Ectodermal cell (in vitro differentiated cells): ENCODE results near the gene CDK5RAP1.

ENCODE experiments used
- H3K27ac ChIP-seq: 2 replicates; pipeline ENCODE4 v1.7.0; 2013; ENCODE audit warnings: mild to moderate bottlenecking, low read depth, low read length; ENCODE audit not compliant: insufficient read depth, poor library complexity, severe bottlenecking
- H3K27me3 ChIP-seq: 2 replicates; pipeline ENCODE4 v1.7.0; 2013; ENCODE audit warnings: mild to moderate bottlenecking, low read length; ENCODE audit not compliant: insufficient read depth, control insufficient read depth, poor library complexity, severe bottlenecking
- H3K36me3 ChIP-seq: one replicate; pipeline ENCODE4 v1.7.0; 2013; ENCODE audit warnings: low read length; ENCODE audit not compliant: control insufficient read depth, insufficient read depth
- H3K4me1 ChIP-seq: one replicate; pipeline ENCODE4 v1.7.0; 2013; ENCODE audit warnings: low read length; ENCODE audit not compliant: control insufficient read depth, insufficient read depth
- H3K4me3 ChIP-seq: 2 replicates; pipeline ENCODE4 v1.7.0; 2013; ENCODE audit warnings: low read depth, low read length, control low read depth; ENCODE audit not compliant: insufficient read depth
- H3K9me3 ChIP-seq: 2 replicates; pipeline ENCODE4 v1.7.0; 2013; ENCODE audit warnings: mild to moderate bottlenecking, low read length, moderate library complexity; ENCODE audit not compliant: control insufficient read depth
- WGBS, 2 experiments: methylation state at CpG; one replicate each; pipeline ENCODE4 v1.1.7; 2013; ENCODE audit warnings: missing lambda C conversion rate in 2 of 2; 5-methylcytosine and 5-hydroxymethylcytosine counted together

CDK5RAP1 gene

DNA sequence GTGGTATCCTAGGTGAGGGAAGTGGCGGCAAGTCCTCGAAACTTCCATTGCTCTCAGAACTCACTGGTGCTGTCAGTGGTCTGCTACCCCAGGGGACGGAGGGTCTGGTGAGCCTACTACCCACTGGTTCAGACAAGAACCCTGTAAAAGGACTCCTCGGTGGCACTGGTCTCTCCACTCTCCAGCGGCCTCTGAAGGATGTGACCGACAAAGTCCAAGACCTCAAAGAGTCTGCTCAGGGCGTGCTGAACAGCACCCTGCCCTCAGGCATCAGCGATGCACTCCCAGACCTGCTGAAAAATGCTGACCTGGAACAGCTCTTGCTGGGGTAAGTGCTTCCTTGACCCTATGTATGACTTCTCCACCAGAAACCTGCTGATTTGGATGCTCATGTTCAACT is 51.8 kb downstream of the CDK5RAP1 start:
- Histone ChIP-seq H3K27ac (no peak overlapping the region), H3K4me1 (peaks cover 3% of the 10 kb centered on the region), H3K4me3 (no peak overlapping the region), H3K27me3 (no peaks in the 10 kb centered on the region), H3K36me3 (peaks cover 3% of the 10 kb centered on the region), H3K9me3 (no peaks in the 10 kb centered on the region)
- 95 to 97% methylated on average over 8 of the region's 8 CpGs for WGBS, 2 experiments

DNA sequence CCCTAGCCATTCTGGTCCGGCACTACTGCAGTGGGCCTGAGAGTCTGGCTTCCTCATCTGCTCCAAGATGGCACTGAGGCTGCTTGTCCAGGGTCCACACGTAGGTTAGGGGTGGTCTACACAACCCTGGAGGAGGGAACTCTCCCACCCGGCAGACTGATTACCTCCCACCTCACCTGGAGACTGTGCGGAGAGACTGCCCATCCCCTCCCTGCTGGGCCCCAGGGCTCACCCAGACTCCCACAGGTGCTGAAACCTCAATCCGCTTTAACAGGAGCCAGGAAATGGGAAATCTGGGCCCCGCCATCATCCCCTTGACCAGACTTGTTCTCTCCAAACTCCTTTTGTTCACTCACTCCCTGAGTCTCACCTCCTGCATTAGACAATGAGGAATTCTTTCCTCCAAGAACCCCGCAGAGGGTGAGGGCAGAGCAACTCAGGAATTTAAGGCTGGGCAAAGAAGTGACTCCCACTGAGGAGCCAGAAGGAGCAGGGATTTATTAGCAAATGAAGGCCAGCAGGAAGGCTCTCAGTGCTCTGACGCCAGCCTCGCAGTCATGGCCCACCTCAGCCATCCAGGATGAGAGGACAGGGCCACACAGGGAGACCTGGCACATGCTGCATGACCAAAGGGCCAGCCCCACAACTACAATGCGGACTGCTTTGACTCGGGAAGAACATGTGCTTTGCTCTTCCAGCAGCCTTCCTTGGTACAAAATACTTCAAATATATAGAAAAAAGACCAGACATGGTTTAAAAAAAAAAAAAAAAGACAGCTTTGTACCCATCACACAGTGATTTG is 53.0 kb downstream of the CDK5RAP1 start:
- Histone ChIP-seq H3K4me3 (no peak overlapping the region), H3K27ac (no peak overlapping the region), H3K9me3 (no peaks in the 10 kb centered on the region), H3K4me1 (peaks cover 3% of the 10 kb centered on the region), H3K27me3 (no peaks in the 10 kb centered on the region), H3K36me3 (peaks cover 3% of the 10 kb centered on the region)
- WGBS, 2 experiments, result 61 to 63% methylated on average over 11 of the region's 11 CpGs

DNA sequence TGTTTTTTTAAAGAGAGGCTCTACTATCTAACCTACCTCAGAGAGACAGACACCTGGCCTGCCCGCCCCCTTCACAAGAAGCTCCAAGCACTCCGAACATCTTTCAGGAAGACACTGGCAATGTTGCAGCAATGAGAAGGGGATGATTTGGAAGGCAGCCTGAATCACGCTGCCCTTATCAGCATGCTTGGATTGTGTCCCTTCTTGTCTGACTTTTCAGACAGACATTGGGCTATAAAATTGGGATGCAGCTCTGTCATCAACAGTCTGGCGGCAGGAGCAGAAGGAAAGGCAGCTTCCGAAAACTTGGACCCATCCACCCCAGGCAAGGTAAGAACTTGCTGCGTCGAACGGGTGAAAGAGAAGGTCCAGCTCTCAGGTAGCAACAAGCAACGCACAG is 56.0 kb downstream of the CDK5RAP1 start:
- Histone ChIP-seq H3K4me3 (no peak overlapping the region), H3K9me3 (no peaks in the 10 kb centered on the region), H3K27ac (no peak overlapping the region), H3K36me3 (no peaks in the 10 kb centered on the region), H3K27me3 (no peaks in the 10 kb centered on the region), H3K4me1 (peaks cover 3% of the 10 kb centered on the region)
- 94 to 95% methylated on average over 9 of the region's 9 CpGs for WGBS, 2 experiments

DNA sequence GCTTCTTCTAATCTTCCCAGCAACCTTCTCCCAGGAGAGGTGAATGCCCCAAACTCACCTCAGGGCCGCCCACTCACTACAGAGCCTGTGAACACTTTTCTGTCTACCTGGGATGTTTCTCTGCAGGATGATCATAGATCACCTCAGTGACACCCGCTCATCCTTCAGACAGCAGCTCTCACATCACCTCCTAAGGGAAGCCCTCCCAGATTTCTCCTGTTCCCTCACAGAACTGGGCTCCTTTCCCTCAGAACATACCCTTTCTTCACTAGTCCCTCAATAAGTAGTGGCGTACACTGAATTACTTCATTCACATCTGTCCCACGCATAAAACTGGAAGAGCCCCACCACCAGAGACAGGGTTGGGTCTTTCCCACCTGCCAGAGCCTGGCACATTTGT is 57.8 kb downstream of the CDK5RAP1 start:
- H3K4me1 ChIP-seq, result peaks cover 1% of the 10 kb centered on the region
- WGBS, 2 experiments, result 93 to 95% methylated on average over 4 of the region's 4 CpGs
- H3K27ac ChIP-seq, result no peak overlapping the region
- H3K27me3 ChIP-seq, result no peaks in the 10 kb centered on the region
- H3K4me3 ChIP-seq, result no peak overlapping the region
- H3K36me3 ChIP-seq, result no peaks in the 10 kb centered on the region
- no peaks in the 10 kb centered on the region for H3K9me3 ChIP-seq

DNA sequence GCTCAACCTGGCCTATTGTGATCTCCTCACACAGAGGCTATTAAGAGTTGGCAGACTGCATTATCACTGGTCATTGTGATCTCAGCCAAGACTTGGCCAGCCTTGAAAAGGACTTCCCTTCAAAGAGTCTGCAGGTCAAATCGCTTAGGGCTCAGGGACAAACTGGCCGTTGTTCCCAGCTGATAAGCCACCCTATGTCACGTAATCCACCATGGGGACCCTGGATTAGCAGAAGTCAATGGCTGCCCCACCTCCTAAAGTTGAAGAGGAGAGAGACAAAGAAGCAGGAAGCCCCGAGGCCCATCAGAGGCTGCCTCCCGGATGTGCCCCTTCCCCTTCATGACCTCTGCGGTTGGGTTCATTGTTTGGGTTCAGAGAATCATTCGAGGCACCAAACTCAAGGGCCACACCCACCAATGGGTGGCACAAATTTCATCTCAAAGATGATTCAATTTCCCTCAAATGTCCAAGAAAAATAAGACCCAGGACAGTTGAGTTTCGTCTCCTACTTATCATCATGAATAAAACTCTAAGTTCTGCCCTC is 61.7 kb downstream of the CDK5RAP1 start:
- Histone ChIP-seq H3K36me3 (no peaks in the 10 kb centered on the region), H3K27me3 (no peaks in the 10 kb centered on the region), H3K4me1 (no peaks in the 10 kb centered on the region), H3K27ac (no peak overlapping the region), H3K9me3 (no peaks in the 10 kb centered on the region), H3K4me3 (no peak overlapping the region)
- 70 to 71% methylated on average over 8 of the region's 8 CpGs for WGBS, 2 experiments

DNA sequence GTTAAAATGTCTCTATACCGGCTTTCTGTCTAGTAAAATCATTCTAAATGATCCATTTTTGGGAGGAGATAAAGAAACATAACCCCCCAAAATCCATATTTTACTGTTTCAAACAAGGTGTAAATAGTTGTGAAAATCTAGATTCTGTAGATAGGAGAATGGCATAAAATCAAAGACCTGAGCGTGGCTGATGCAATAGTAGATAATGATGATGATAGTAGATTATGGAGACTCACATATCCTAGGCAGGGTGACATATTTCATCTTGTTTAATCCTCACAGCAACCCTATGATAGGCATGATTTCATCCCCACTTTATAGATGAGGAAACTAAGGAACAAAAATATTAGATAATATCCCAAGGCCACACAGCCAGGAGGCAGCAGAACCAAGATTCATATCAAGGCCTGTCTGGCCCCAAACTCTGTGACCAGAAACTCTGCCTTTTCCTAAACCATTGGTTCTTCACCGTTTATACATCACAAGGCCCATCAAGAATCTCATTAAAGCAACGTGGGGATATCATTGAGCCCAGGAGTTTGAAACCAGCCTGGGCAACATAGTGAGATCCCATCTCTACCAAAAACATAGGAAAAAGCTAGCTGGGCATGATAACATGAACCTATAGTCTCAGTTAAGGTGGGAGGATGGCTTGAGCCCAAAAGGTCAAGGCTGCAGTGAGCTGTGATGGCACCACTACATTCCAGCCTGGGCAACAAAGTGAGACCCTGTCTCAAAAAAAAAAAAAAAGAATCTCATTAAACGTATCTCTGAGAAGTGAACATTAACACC is 62.7 kb downstream of the CDK5RAP1 start:
- H3K4me1 ChIP-seq, result no peaks in the 10 kb centered on the region
- H3K27ac ChIP-seq, result no peak overlapping the region
- no peaks in the 10 kb centered on the region for H3K27me3 ChIP-seq
- WGBS, 2 experiments, result 92 to 94% methylated on average over 4 to 5 of the region's 5 CpGs
- no peaks in the 10 kb centered on the region for H3K9me3 ChIP-seq
- H3K36me3 ChIP-seq, result no peaks in the 10 kb centered on the region
- no peak overlapping the region for H3K4me3 ChIP-seq

DNA sequence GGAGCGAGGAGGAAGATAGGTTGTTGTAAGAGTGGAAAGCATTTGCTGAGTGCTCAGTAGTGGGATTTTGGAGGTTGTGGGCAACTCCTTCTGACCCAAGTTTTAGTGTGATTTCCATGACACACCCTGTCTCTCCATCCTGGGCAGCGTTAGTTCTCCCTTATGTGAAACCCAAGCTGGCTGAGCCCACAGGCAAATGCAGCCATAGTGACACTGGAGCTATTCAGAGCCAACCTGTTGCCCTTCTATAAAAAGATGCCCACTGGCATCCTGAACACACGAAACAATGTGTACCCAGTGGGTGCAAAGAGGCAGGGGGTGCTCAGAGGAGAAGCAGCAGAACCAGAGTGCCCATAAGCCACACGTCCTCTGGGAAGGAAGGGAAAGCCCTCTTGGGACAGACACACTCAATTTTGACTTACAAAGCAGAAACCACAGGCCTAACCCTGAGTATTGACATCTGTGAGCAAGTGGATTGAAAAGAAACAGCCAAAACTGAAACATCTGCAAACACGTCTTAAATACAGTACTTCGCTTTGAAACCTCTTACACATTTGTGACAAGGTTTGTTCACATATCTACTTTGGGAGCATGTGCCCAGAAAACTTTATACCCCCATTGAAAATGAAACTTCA is 63.7 kb downstream of the CDK5RAP1 start:
- Histone ChIP-seq H3K27ac (no peak overlapping the region), H3K9me3 (no peaks in the 10 kb centered on the region), H3K4me1 (no peaks in the 10 kb centered on the region), H3K36me3 (no peaks in the 10 kb centered on the region), H3K27me3 (no peaks in the 10 kb centered on the region), H3K4me3 (no peak overlapping the region)
- WGBS, 2 experiments, result 80 to 82% methylated on average over 6 of the region's 6 CpGs

DNA sequence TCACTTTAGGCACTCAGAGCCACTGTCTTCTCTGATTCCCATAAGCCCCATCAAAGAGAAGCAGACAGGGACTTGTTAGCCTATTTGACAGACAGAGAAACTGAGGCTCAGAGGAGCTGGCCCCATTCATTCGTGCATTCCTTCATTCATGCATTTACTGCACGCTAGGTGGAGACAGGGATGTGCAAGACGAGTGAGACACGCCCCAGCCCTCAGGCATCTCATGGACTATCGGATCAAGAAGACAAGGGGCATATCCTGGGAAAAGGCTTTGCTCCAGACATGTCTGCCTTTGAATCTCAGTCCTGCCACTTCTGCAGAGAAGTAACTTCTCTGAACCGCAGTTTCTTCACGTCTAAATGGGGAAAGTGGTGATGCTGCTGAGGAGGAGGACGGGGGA is 64.2 kb downstream of the CDK5RAP1 start:
- Histone ChIP-seq H3K9me3 (no peaks in the 10 kb centered on the region), H3K4me3 (no peak overlapping the region), H3K27ac (no peak overlapping the region), H3K36me3 (no peaks in the 10 kb centered on the region), H3K4me1 (no peaks in the 10 kb centered on the region), H3K27me3 (no peaks in the 10 kb centered on the region)
- WGBS, 2 experiments, result 91 to 92% methylated on average over 8 of the region's 8 CpGs

DNA sequence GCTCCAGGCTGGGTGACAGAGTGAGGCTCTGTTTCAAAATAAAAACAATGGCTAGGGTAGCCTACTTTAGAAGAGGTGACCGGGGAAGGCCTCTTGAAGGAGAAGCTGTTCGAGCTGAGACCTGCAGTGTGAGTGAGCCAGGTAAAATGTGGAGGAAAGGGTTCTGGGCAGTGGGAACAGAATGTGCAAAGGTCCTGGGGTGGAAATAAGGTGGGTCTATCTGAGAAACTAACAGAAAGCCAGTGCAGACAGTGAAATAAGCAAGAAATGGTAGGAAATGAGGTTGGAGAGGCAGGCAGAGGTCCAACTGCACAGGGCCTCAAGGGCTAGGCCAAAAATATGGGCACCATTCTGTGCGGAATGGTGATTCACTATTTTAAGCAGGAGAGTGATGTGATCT is 64.9 kb downstream of the CDK5RAP1 start:
- Histone ChIP-seq H3K4me1 (no peaks in the 10 kb centered on the region), H3K4me3 (no peak overlapping the region), H3K27ac (no peak overlapping the region), H3K36me3 (no peaks in the 10 kb centered on the region), H3K9me3 (no peaks in the 10 kb centered on the region), H3K27me3 (no peaks in the 10 kb centered on the region)
- WGBS, 2 experiments, result 95 to 99% methylated on average over 3 of the region's 3 CpGs

DNA sequence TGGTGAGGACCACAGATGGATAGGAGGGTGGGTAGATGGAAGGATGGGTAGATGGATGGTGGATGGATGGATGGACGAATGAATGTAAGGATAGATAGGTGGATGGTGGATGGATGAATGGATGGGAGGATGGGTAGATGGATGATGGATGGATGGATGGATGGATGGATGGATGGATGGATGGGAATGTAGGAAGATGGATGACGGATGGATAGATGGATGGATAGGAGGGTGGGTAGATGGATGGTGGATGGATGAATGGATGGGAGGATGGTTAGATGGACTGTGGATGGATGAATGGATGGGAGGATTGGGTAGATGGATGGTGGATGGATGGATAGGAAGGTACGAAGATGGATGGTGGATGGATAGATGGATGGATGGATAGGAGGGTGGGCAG is 67.2 kb downstream of the CDK5RAP1 start:
- H3K27me3 ChIP-seq, result no peaks in the 10 kb centered on the region
- no peaks in the 10 kb centered on the region for H3K4me1 ChIP-seq
- no peaks in the 10 kb centered on the region for H3K36me3 ChIP-seq
- H3K9me3 ChIP-seq, result no peaks in the 10 kb centered on the region
- 74 to 80% methylated on average over 3 of the region's 3 CpGs for WGBS, 2 experiments
- H3K4me3 ChIP-seq, result no peak overlapping the region
- no peak overlapping the region for H3K27ac ChIP-seq
